AG04449 (cell line): Measurements from ENCODE around the gene POLE.

Source experiments
- CTCF ChIA-PET: fragments of 350-600 bp; formaldehyde crosslinking; extraction: SDS; loops from one replicate; lab custom pipeline; 2021; ENCODE audit warnings: antibody characterized with exemption; lab: Yijun Ruan, JAX
- POLR2A ChIA-PET: fragments of 400-600, 350-600 bp; formaldehyde crosslinking; extraction: SDS; loops from one replicate; lab custom pipeline; 2020; ENCODE audit warnings: antibody characterized with exemption, inconsistent platforms; lab: Yijun Ruan, JAX
- DNase-seq: peaks from one replicate; pipeline ENCODE4 v3.0.0-alpha.2; 2010; ENCODE audit warnings: low read depth, low spot score
- H3K4me3 ChIP-seq: 2 replicates; pipeline ENCODE4 v1.5.1; 2011; ENCODE audit warnings: low read depth, mild to moderate bottlenecking, control low read depth, low read length
- CTCF ChIP-seq: IDR thresholded peaks from one replicate; pipeline ENCODE4 v1.5.1; 2011; ENCODE audit warnings: mild to moderate bottlenecking, moderate library complexity, low read length, control low read depth, inconsistent platforms; ENCODE audit not compliant: insufficient read depth; ENCODE audit errors: missing control alignments

The POLE gene

DNA sequence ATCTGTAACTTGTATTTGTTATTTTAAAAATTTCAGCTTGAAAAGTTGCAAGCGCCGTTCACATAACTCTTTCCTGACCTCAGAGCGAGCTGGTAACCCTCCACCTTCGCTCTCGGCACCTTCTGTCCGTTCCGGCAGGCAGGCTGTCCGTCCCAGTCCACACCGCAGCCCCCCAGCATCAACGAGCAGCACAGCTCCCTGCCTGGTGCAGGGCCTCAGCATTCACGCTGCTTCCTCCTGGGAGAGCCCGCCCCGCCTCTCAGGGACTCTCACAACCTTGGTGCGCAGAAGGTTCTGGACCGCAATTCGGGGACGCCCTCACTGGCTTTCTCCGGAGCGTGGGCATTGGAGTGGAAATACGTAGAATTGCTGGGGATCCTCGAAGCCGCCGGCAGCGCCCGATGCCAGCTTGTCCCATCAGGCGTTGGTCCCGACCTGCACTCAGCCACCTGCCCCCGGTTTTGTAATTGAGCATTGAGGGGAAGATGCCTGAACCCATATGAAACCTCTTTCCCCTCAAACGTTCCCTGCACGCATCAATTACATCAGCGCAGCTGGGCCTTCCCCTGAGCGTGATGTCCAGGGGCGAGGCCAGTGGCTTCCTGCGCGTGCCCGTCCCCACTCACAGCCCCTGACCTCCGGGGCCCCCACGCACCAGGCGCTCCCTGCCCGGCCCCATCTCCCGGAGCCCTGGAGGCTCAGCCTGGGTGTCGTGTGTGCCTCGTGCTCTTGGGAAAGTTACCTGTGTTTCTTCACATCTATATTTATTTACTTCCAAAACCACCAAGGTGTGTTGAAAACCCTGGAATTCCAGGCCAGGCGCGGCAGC, 95.8 kb downstream of the POLE start:
- no peak for DNase-seq
- CTCF ChIA-PET: interaction anchor here (0.7 to 1.7 kb wide), 2 partner anchors 22 to 178 kb away, joined by 3 to 5 read pairs; no protein-coding TSS in a partner anchor
- POLR2A ChIA-PET: no interaction called here
- no peak for TF ChIP-seq CTCF
- H3K4me3 ChIP-seq: no peak overlapping the region

GRCh38 chr12:132588821-132589669, 98.1 kb downstream of the POLE start:
- ChIA-PET CTCF (interaction anchor here (1.9 to 2.2 kb wide), 2 partner anchors 26 to 28 kb away, joined by 5 to 7 read pairs; no protein-coding TSS in a partner anchor), POLR2A (no interaction called here)
- no peak for TF ChIP-seq CTCF
- H3K4me3 ChIP-seq: no peak overlapping the region
- no peak for DNase-seq

- H3K4me3 ChIP-seq: no peak overlapping the region
- DNase-seq: no peak
- no peak for TF ChIP-seq CTCF
- ChIA-PET CTCF (interaction anchor here (2.2 kb wide), 1 partner anchor 26 kb away, joined by 7 read pairs; no protein-coding TSS in a partner anchor), POLR2A (no interaction called here)
These were observed 98.8 kb downstream of the POLE start for GRCh38 chr12:132588319-132588718.

DNA sequence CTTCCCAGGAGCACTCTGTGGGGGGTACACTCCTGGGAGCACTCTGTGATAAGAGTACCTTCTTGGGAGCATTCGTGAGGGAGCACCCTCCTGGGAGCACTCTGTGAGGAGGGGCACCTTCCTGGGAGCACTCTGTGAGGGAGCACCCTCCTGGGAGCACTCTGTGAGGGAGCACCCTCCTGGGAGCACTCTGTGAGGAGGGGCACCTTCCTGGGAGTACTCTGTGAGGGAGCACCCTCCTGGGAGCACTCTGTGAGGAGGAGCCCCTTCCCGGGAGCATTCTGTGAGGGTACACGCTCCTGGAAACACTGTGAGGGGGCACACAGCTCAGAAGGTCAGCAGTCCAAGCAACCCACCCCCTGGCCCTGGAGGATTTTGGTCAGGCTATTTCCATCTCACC, 99.4 kb downstream of the POLE start:
- POLR2A ChIA-PET: no interaction called here
- TF ChIP-seq CTCF: no peak
- no peak for DNase-seq
- H3K4me3 ChIP-seq: no peak overlapping the region
- CTCF ChIA-PET: no interaction called here

GRCh38 chr12:132586929-132587328, 100.2 kb downstream of the POLE start:
- CTCF ChIA-PET: no interaction called here
- DNase-seq: no peak
- POLR2A ChIA-PET: no interaction called here
- no peak overlapping the region for H3K4me3 ChIP-seq
- no peak for TF ChIP-seq CTCF

- ChIA-PET POLR2A (no interaction called here), CTCF (no interaction called here)
- no peak for DNase-seq
- TF ChIP-seq CTCF: no peak
- no peak overlapping the region for H3K4me3 ChIP-seq
These were observed 102.0 kb downstream of the POLE start for GRCh38 chr12:132585177-132585576.
